GM19372 (cell line): ENCODE data around the gene MED15.

Experiments
- ATAC-seq: cut with Tn5 transposase; IDR thresholded peaks from one replicate; pipeline ENCODE4 v1.9.1; 2021; ENCODE audit warnings: mild to moderate bottlenecking, low read depth, moderate library complexity; ENCODE audit not compliant: unreplicated experiment

The MED15 gene

GRCh38 chr22:20580611-20581502, 73.4 kb downstream of the MED15 start:
- ATAC-seq = no peak

DNA sequence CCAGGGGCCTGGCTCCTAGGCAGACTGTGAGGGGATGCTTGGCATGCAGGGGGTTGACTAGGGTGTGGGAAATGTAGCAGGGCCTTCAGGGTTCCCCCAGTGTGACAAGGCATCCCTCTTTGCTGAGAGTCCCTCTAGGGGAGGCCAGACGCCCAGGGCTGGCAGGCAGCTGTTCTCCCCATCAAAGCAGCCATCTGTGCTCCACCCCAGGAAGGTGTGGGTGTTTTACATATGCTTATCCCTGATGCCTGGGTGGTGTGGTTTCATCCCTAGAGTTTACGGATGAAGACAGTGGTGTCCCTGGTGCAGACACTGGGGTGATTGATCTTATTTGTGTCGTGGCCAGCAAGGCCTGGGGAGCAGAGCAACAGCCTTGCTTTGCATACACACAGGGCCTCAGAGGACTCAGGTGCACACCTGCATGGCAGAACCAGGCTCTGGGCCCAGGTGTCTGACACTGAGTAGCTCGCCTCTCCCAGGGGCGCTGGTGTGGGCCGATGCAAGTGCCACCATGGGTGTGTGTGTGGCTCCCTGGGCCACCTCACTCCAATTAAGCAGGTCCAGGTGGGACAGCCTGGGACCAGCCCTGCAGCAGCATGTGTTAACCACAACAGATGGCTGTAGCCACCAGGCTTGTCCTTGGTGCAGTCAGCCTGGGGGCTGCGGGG, 74.2 kb downstream of the MED15 start:
- ATAC-seq = no peak

- no peak for ATAC-seq
These were observed 74.7 kb downstream of the MED15 start for GRCh38 chr22:20582171-20582511.

DNA sequence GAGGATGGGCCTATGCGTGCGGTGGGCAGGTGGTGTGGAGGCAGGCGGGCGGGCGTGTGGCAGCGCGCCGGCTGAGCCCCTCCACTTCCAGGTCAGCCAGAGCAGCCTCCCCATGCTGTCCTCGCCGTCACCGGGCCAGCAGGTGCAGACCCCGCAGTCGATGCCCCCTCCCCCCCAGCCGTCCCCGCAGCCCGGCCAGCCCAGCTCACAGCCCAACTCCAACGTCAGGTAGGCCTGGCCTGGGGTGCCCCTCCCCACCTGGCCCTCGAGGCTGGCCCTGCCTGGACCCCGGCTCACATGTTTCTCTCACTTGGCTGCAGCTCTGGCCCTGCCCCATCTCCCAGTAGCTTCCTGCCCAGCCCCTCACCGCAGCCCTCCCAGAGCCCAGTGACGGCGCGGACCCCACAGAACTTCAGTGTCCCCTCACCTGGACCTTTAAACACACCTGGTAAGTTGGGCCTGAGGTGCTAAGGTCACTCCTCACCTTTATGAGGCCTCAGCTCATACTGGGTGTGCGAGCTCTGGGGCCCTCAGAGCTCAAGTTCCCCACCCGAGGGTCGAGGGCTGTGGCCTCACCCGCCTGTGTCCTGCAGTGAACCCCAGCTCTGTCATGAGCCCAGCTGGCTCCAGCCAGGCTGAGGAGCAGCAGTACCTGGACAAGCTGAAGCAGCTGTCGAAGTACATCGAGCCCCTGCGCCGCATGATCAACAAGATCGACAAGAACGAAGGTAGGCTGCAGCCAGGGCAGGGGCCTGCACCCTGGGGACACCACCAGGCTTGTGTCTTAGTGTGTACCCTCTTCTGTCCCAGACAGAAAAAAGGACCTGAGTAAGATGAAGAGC, 75.3 kb downstream of the MED15 start:
- no peak for ATAC-seq

- ATAC-seq = no peak
These were observed 76.1 kb downstream of the MED15 start for GRCh38 chr22:20583471-20583922.

DNA sequence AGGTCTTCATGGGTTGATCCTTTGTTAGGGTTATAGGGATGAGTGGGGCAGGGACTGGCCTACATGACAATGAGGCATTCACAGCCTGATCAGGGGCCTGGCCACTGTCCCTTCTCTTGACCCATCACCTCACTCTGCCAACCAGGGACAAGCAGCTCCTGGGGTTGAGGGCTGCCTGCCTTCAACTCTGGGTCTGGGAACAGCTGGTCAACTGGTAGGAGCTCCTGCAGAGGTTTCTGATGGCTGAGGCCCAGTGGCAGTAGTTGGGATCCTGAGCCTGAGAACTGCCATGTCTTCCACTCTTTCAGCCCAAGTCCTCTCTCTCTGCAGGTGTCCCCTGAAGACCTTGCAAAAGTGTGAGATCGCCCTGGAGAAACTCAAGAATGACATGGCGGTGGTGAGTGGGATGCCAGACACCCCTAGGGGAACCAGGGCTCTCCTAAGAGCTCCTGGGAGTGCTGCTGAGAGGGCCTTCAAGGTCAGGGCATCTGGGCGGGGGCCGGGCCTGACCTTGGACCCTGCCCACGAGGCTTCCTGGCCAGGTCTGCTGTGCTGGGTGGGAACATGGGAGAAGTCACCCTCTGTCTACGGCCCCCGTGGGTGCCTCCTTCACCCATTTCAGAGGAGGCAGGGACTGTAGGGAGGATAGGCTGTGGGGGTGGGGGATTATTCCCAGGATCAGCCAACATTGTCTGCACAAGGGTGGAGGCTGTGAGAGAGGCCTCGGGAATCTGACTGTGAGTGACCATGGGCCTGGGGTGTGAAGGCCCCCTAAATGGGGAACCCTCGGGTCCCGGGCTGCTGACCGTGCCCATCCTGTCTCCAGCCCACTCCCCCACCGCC, 76.8 kb downstream of the MED15 start:
- no peak for ATAC-seq

- no peak for ATAC-seq
These were observed 77.6 kb downstream of the MED15 start for GRCh38 chr22:20584872-20585638.

DNA sequence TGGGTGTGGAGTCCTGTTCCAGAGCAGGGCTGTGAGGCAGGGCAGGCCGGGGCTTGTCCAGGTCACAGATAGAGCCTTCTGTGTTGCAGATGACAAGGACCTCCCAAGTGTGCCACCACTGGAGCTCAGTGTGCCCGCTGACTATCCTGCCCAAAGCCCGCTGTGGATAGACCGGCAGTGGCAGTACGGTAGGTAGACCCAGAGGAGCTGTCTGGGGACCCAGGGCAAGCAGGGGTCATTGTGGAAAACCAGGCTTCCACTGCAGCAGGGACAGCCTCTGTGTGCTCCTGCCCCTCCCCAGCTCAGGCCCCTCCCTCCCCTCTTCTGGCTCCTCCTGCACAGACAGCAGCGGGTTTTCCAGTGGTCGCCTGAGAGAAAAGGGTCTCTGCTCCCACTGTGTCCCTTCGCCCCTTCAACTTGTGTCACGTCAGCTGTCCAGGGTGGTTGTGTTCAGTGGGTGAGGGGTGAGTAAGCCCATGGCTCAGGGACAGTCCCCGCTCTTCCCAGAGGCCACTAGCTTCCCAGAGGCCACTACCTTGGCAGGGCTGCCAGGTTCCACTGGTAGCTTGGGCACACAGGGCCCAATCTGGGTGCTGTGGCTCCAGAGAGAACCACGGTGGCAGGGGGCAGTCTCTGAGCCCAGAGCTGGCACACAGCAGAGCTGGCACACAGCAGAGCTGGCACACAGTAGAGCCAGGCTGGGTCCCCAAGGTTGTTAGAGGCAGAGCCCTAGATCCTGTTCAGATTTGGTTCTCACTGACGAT, 78.4 kb downstream of the MED15 start:
- no peak for ATAC-seq

DNA sequence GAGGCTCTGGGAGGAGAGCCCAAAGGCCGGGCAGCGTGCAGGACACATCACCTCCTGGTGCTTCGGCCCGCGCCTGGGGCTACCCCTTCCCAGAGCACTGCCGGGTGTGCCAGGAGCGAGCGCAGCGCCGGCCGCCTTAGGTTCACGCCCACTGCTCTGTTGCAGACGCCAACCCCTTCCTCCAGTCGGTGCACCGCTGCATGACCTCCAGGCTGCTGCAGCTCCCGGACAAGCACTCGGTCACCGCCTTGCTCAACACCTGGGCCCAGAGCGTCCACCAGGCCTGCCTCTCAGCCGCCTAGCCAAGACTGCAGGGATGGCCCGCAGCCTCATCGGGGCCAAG, 79.0 kb downstream of the MED15 start:
- no peak for ATAC-seq

GRCh38 chr22:20587206-20587958, 80.0 kb downstream of the MED15 start:
- no peak for ATAC-seq

DNA sequence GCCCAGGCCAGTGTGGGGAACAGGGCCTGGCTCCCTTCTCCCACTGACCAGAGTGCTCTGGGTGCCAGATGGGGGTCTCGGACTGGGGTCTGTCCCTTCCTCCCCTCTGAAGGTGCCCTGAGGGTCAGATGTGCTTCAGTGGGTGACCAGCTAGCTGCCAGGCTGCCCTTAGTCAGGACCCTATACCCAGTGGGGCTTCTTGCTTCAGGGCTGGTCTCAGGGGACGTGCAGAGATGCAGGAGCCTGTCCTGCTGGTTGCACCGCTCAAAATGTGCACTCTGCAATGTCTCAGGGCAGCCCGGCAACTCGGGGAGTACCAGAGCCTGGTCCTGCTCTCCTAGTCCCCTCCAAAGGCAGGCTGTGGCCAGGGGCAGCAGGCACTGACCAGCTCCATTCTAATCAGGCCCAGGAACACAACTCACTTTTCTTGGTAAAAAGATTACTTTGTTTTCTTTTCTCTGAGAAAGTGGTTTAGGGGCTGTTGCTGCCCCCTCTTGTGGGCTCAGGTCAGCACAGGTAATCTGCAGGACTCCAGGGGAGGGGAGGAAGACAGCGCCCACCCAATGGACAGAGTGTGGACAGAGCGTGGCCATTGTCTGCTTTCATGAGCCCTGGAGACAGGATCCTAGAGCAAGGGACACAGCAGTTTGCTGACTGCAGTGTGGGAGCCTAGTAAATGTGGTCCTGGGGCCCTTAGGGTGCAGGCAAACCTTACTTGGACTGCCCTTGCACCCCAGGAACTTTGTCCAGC, 80.9 kb downstream of the MED15 start:
- ATAC-seq = no peak

- ATAC-seq = no peak
These were observed 81.6 kb downstream of the MED15 start for GRCh38 chr22:20588843-20589581.

- ATAC-seq = no peak
These were observed 82.4 kb downstream of the MED15 start for GRCh38 chr22:20589614-20590476.

- no peak for ATAC-seq
These were observed 83.3 kb downstream of the MED15 start for GRCh38 chr22:20590477-20591294.

- no peak for ATAC-seq
These were observed 83.9 kb downstream of the MED15 start for GRCh38 chr22:20591295-20591645.
